Activated B cell treated with CpG ODN at 0.5 μM for 24 hours (primary cell): Measurements from ENCODE around the gene LRSAM1. TPM values are rescaled to one million over a fixed set of nuclear protein-coding genes. Genes with fewer than 3 reads are reported as not detected.
A peak's percentile ranks its signal among the peaks of the same experiment; 100 is the strongest.

Experiments
- ATAC-seq: fragments of 200-7000 bp; cut with Tn5 transposase; one replicate; pipeline ENCODE4 v1.10.0; 2021; ENCODE audit warnings: low read depth, mild to moderate bottlenecking, moderate library complexity
- CTCF ChIA-PET: fragments of 350-600 bp; sonication (Branson Sonifier 250); formaldehyde crosslinking; loops from one replicate; lab custom pipeline; 2021; ENCODE audit warnings: antibody characterized with exemption; lab: Charles Lee
- POLR2A ChIA-PET: fragments of 350-600 bp; sonication (Branson Sonifier 250); formaldehyde crosslinking; loops from one replicate; lab custom pipeline; 2021; ENCODE audit warnings: antibody characterized with exemption; lab: Charles Lee
- DNase-seq: peaks from one replicate; pipeline ENCODE4 v3.0.0; 2022
- H3K27ac Mint-ChIP-seq: one replicate; pipeline ENCODE4 v1.8.0; 2020; ENCODE audit warnings: mixed read lengths
- H3K27me3 Mint-ChIP-seq: one replicate; pipeline ENCODE4 v1.8.0; 2021; ENCODE audit warnings: mixed read lengths
- H3K36me3 Mint-ChIP-seq: one replicate; pipeline ENCODE4 v1.8.0; 2021; ENCODE audit warnings: low read depth, mixed read lengths
- H3K4me1 Mint-ChIP-seq: one replicate; pipeline ENCODE4 v1.8.0; 2021; ENCODE audit warnings: mixed read lengths
- H3K4me3 Mint-ChIP-seq: one replicate; pipeline ENCODE4 v1.8.0; 2020; ENCODE audit warnings: mild to moderate bottlenecking, mixed read lengths
- H3K9me3 Mint-ChIP-seq: one replicate; pipeline ENCODE4 v1.8.0; 2020; ENCODE audit warnings: mixed read lengths
- intact Hi-C: fragments of 100-400 bp; cut with micrococcal nuclease; formaldehyde crosslinking; loops from one replicate; pipeline ENCODE4 v1.15.1; 2024
- total RNA-seq: library from RNA; stranded (reverse); gene quantifications from 2 replicates; pipeline ENCODE4 v1.2.3, GENCODE V29; 2022
- TF ChIP-seq, protein P1 (sequence below): fragments of 200-600 bp; IDR thresholded peaks from one replicate; pipeline ENCODE4 v1.8.0; 2022; ENCODE audit warnings: antibody characterized with exemption, mild to moderate bottlenecking

The LRSAM1 gene
- total RNA-seq, 1 donor from 2014 or later = 23.9 TPM

- ChIA-PET POLR2A (interaction anchor here (0.7 to 2.9 kb wide), 33 partner anchors 8 to 1631 kb away, joined by 3 to 44 read pairs (median 6); partner anchors contain the start of genes DOLPP1, RALGPS1, SH2D3C and SLC2A8), CTCF (interaction anchor here (1.1 to 1.6 kb wide), 2 partner anchors 225 to 234 kb away, joined by 3 to 4 read pairs; no protein-coding TSS in a partner anchor)
- ATAC-seq = peak; percentile 1
- Mint-ChIP-seq H3K4me3 (peak overlapping the region; percentile 96), H3K9me3 (no peaks in the 10 kb centered on the region), H3K36me3 (peaks cover 67% of the 10 kb centered on the region), H3K4me1 (peaks cover 61% of the 10 kb centered on the region), H3K27ac (peak overlapping the region; percentile 96), H3K27me3 (no peaks in the 10 kb centered on the region)
- TF ChIP-seq, protein P1, sequence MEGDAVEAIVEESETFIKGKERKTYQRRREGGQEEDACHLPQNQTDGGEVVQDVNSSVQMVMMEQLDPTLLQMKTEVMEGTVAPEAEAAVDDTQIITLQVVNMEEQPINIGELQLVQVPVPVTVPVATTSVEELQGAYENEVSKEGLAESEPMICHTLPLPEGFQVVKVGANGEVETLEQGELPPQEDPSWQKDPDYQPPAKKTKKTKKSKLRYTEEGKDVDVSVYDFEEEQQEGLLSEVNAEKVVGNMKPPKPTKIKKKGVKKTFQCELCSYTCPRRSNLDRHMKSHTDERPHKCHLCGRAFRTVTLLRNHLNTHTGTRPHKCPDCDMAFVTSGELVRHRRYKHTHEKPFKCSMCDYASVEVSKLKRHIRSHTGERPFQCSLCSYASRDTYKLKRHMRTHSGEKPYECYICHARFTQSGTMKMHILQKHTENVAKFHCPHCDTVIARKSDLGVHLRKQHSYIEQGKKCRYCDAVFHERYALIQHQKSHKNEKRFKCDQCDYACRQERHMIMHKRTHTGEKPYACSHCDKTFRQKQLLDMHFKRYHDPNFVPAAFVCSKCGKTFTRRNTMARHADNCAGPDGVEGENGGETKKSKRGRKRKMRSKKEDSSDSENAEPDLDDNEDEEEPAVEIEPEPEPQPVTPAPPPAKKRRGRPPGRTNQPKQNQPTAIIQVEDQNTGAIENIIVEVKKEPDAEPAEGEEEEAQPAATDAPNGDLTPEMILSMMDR = no peak
- no peak for DNase-seq
- intact Hi-C loops = loop anchor here (2.0 to 5.0 kb wide), 6 partner anchors 158 to 1432 kb away; partner anchors contain the start of genes KYAT1, LRRC8A, PTRH1 and SH2D3C
Observed at GRCh38 chr9:127450243-127450760, 1.0 kb upstream of the LRSAM1 start.

DNA sequence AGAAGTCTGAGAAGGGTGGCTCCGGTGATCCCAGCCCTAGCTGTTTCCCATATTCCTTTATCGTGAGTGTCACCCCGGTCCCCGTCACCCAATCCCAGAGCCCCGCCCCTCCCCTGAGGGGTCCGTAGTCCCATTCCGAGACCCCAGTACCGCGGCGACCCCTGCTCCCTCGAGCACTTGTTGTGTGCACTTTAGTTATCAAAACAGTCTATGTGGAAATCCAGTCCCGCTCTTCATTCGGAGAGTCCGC, 223 bp downstream of the LRSAM1 start:
- TF ChIP-seq, protein P1 = no peak
- no peak for ATAC-seq
- ChIA-PET POLR2A (interaction anchor here (0.6 to 2.9 kb wide), 35 partner anchors 8 to 1232 kb away, joined by 3 to 44 read pairs (median 6); partner anchors contain the start of genes CDK9, PIP5KL1, PTRH1 and RALGPS1), CTCF (interaction anchor here (1.0 to 1.1 kb wide), 2 partner anchors 227 to 283 kb away, joined by 3 to 4 read pairs; partner anchors contain the start of gene TOR2A)
- Mint-ChIP-seq H3K27me3 (no peaks in the 10 kb centered on the region), H3K36me3 (peaks cover 60% of the 10 kb centered on the region), H3K27ac (peak overlapping the region; percentile 96), H3K9me3 (no peaks in the 10 kb centered on the region), H3K4me1 (peaks cover 68% of the 10 kb centered on the region), H3K4me3 (peak overlapping the region; percentile 96)
- DNase-seq = no peak
- intact Hi-C loops = loop anchor here (1.0 to 5.0 kb wide), 9 partner anchors 27 to 1431 kb away; partner anchors contain the start of genes KYAT1, LRRC8A, PTRH1 and SH2D3C

- Mint-ChIP-seq H3K4me1 (peaks cover 66% of the 10 kb centered on the region), H3K27me3 (no peaks in the 10 kb centered on the region), H3K36me3 (peaks cover 60% of the 10 kb centered on the region), H3K9me3 (no peaks in the 10 kb centered on the region), H3K4me3 (peak overlapping the region; percentile 96), H3K27ac (peak overlapping the region; percentile 96)
- CTCF ChIA-PET = interaction anchor here (1.0 kb wide), 1 partner anchor 283 kb away, joined by 4 read pairs; the partner anchor contains the start of gene TOR2A
- DNase-seq (peak; percentile 37), ATAC-seq (peak; percentile 4)
- TF ChIP-seq, protein P1 = no peak
- POLR2A ChIA-PET = interaction anchor here (0.7 to 2.9 kb wide), 28 partner anchors 8 to 1231 kb away, joined by 3 to 44 read pairs (median 6); partner anchors contain the start of genes CDK9, PIP5KL1, PTRH1 and SH2D3C
- intact Hi-C loops = loop anchor here (1.0 to 5.0 kb wide), 9 partner anchors 28 to 1430 kb away; partner anchors contain the start of genes KYAT1, LRRC8A, PTRH1 and SH2D3C
Observed at GRCh38 chr9:127451858-127452656, 747 bp downstream of the LRSAM1 start.

GRCh38 chr9:127452691-127453090, 1.4 kb downstream of the LRSAM1 start:
- no peaks in the 10 kb centered on the region for H3K27me3 Mint-ChIP-seq
- H3K36me3 Mint-ChIP-seq = peaks cover 59% of the 10 kb centered on the region
- no peaks in the 10 kb centered on the region for H3K9me3 Mint-ChIP-seq
- H3K4me1 Mint-ChIP-seq = peaks cover 62% of the 10 kb centered on the region
- intact Hi-C loops = loop anchor here (5.0 kb wide), 1 partner anchor 1430 kb away; the partner anchor contains the start of genes KYAT1 and LRRC8A
- ChIA-PET CTCF (no interaction called here), POLR2A (no interaction called here)
- no peak overlapping the region for H3K27ac Mint-ChIP-seq
- ATAC-seq = no peak
- no peak for DNase-seq
- H3K4me3 Mint-ChIP-seq = peak overlapping the region; percentile 96
- TF ChIP-seq, protein P1 = no peak
